B cell (primary cell): ENCODE measurements around the gene SORL1. TPM values are rescaled to one million over a fixed set of nuclear protein-coding genes. Genes with fewer than 3 reads are reported as not detected.
A peak's percentile ranks its signal among the peaks of the same experiment; 100 is the strongest.

Experiments used
- ATAC-seq: fragments of 200-7000 bp; cut with Tn5 transposase; one replicate; pipeline ENCODE4 v1.10.0; 2021; ENCODE audit warnings: low read depth, mild to moderate bottlenecking, moderate number of reproducible peaks, moderate library complexity
- CTCF ChIA-PET: fragments of 350-600 bp; sonication (Branson Sonifier 250); formaldehyde crosslinking; loops from one replicate; lab custom pipeline; 2021; ENCODE audit warnings: antibody characterized with exemption, inconsistent platforms; lab: Charles Lee
- POLR2A ChIA-PET: fragments of 350-600 bp; sonication (Branson Sonifier 250); formaldehyde crosslinking; loops from one replicate; lab custom pipeline; 2021; ENCODE audit warnings: antibody characterized with exemption; lab: Charles Lee
- DNase-seq: peaks from one replicate; pipeline ENCODE4 v3.0.0; 2013
- H2AFZ ChIP-seq: 2 replicates; pipeline ENCODE4 v1.6.1; 2012; ENCODE audit warnings: mild to moderate bottlenecking, low read depth, low read length; ENCODE audit not compliant: insufficient read depth, poor library complexity, severe bottlenecking
- H3K27ac ChIP-seq, 2 donors: 1 replicate in 1 of 2; 2 replicates in 1 of 2; pipeline ENCODE4 v1.5.1; 2012 to 2013; ENCODE audit warnings: low read length in 2 of 2, mild to moderate bottlenecking in 2 of 2, moderate library complexity in 1 of 2
- H3K27me3 ChIP-seq, 4 experiments: fragments of 200-600 bp in 1 of 4; sonication (generic) in 1 of 4; replicated peaks in 1 of 4; 1 replicate in 2 of 4; 2 replicates in 2 of 4; pipeline versions ENCODE4 v1.6.1 to v1.7.0; 2013 to 2016; ENCODE audit warnings: low read length in 3 of 4, mild to moderate bottlenecking in 2 of 4, mixed read lengths in 1 of 4, moderate library complexity in 1 of 4; ENCODE audit not compliant: insufficient read depth in 4 of 4, control insufficient read depth in 3 of 4; ENCODE audit errors: control extremely low read depth in 1 of 4
- H3K36me3 ChIP-seq, 2 experiments: replicated peaks in 1 of 2; 1 replicate in 1 of 2; 2 replicates in 1 of 2; pipeline versions ENCODE4 v1.6.1 to v1.7.1; 2013; ENCODE audit warnings: low read length in 1 of 2; ENCODE audit not compliant: insufficient read depth in 2 of 2, control insufficient read depth in 1 of 2; ENCODE audit errors: control extremely low read depth in 1 of 2, extremely low read depth in 1 of 2
- H3K4me1 ChIP-seq, 2 donors: fragments of 200-600 bp in 1 of 2; sonication (generic) in 1 of 2; 1 replicate in 1 of 2; 2 replicates in 1 of 2; pipeline versions ENCODE4 v1.5.1 to v1.6.1; 2013 to 2017; ENCODE audit warnings: low read length in 2 of 2; ENCODE audit not compliant: control insufficient read depth in 2 of 2, insufficient read depth in 2 of 2
- H3K4me2 ChIP-seq: replicated peaks from 2 replicates; pipeline ENCODE3; 2012; ENCODE audit warnings: mild to moderate bottlenecking, low read depth, low read length; ENCODE audit not compliant: poor library complexity, severe bottlenecking
- H3K4me3 ChIP-seq, 5 experiments: fragments of 200-600 bp in 1 of 5; sonication (generic) in 1 of 5; 1 replicate in 3 of 5; 2 replicates in 2 of 5; pipeline versions ENCODE4 v1.5.1 to v1.7.0; 2011 to 2016; ENCODE audit warnings: low read length in 4 of 5, mild to moderate bottlenecking in 4 of 5, low read depth in 2 of 5, control low read depth in 1 of 5, moderate library complexity in 1 of 5; ENCODE audit not compliant: insufficient read depth in 1 of 5; ENCODE audit errors: control extremely low read depth in 1 of 5, extremely low read depth in 1 of 5
- H3K79me2 ChIP-seq: fragments of 200-600 bp; sonication (generic); one replicate; pipeline ENCODE4 v1.6.0; 2016; ENCODE audit warnings: low read length; ENCODE audit not compliant: control insufficient read depth, insufficient read depth
- H3K9ac ChIP-seq: fragments of 200-600 bp; sonication (generic); 2 replicates; pipeline ENCODE4 v1.6.1; 2017; ENCODE audit warnings: mild to moderate bottlenecking, low read length, moderate library complexity
- H3K9me3 ChIP-seq, 3 donors: one replicate each; pipeline versions ENCODE4 v1.6.1 to v1.7.1; 2013; ENCODE audit warnings: low read length in 2 of 3; ENCODE audit not compliant: control insufficient read depth in 2 of 3, insufficient read depth in 1 of 3; ENCODE audit errors: control extremely low read depth in 1 of 3
- H4K20me1 ChIP-seq: 2 replicates; pipeline ENCODE4 v1.6.0; 2012; ENCODE audit warnings: mild to moderate bottlenecking, low read length; ENCODE audit not compliant: insufficient read depth, control insufficient read depth, poor library complexity, severe bottlenecking
- H3K27ac Mint-ChIP-seq: one replicate; pipeline ENCODE4 v1.8.0; 2021; ENCODE audit warnings: mixed read lengths
- H3K27me3 Mint-ChIP-seq: one replicate; pipeline ENCODE4 v1.8.0; 2021; ENCODE audit warnings: mixed read lengths
- H3K4me1 Mint-ChIP-seq: one replicate; pipeline ENCODE4 v1.8.0; 2021; ENCODE audit warnings: mixed read lengths
- H3K4me3 Mint-ChIP-seq: one replicate; pipeline ENCODE4 v1.8.0; 2021; ENCODE audit warnings: mixed read lengths
- H3K9me3 Mint-ChIP-seq: one replicate; pipeline ENCODE4 v1.8.0; 2022; ENCODE audit warnings: mixed read lengths; ENCODE audit not compliant: insufficient read depth
- CTCF ChIP-seq: fragments of 200-600 bp; IDR thresholded peaks from one replicate; pipeline ENCODE4 v1.8.0; 2022; ENCODE audit warnings: antibody characterized with exemption, mild to moderate bottlenecking
- EZH2 ChIP-seq: IDR thresholded peaks from 2 replicates; pipeline ENCODE4 v1.6.1; 2012; ENCODE audit warnings: borderline replicate concordance, low read depth, mild to moderate bottlenecking, moderate library complexity, low read length; ENCODE audit not compliant: insufficient read depth, poor library complexity, severe bottlenecking
- WGBS: methylation state at CpG from one replicate; pipeline ENCODE4 v1.1.5; 2013; ENCODE audit warnings: missing lambda C conversion rate; ENCODE audit not compliant: insufficient coverage; 5-methylcytosine and 5-hydroxymethylcytosine counted together
- intact Hi-C: fragments of 100-400 bp; cut with micrococcal nuclease; formaldehyde crosslinking; loops from one replicate; pipeline ENCODE4 v1.10.0; 2022
- polyA plus RNA-seq: library from polyadenylated mRNA; depleted of rRNA; stranded (reverse); fragments of >200 nt; gene quantifications from 2 replicates; pipeline ENCODE4 v1.2.3, GENCODE V29; 2012
- total RNA-seq, 2 donors: library from RNA; stranded (reverse); fragments of 120-200 nt in 1 of 2; gene quantifications; 1 replicate in 1 of 2; 2 replicates in 1 of 2; pipeline versions ENCODE4 v1.2.3 to v1.2.4, GENCODE V29; 2013 to 2022

Gene SORL1
- total and polyA plus RNA-seq, 2 donors (not counting 1 experiment from before 2014, with no cell fraction given) = 13.0 to 396 TPM

- POLR2A ChIA-PET = no interaction called here
- H3K4me3 ChIP-seq = no peak overlapping the region
- Mint-ChIP-seq H3K4me1 (peaks cover 39% of the 10 kb centered on the region), H3K27ac (no peak overlapping the region), H3K4me3 (peak overlapping the region; percentile 55), H3K9me3 (peaks cover under 1% of the 10 kb centered on the region), H3K27me3 (peaks cover 21% of the 10 kb centered on the region)
- no peak overlapping the region for H3K4me2 ChIP-seq
- ATAC-seq (no peak), DNase-seq (no peak)
- peaks cover 6% of the 10 kb centered on the region for H3K79me2 ChIP-seq
- H3K9ac ChIP-seq = no peak overlapping the region
- intact Hi-C loops = no loop called here
- peaks cover 0 to 19% (median 2%) of the 10 kb centered on the region in 4 experiments for H3K27me3 ChIP-seq
- peaks cover 25% of the 10 kb centered on the region for H4K20me1 ChIP-seq
- H3K36me3 ChIP-seq = peaks cover 24 to 69% of the 10 kb centered on the region in 2 experiments
- no peak overlapping the region for H3K27ac ChIP-seq
- peaks cover 8 to 31% of the 10 kb centered on the region in 2 donors for H3K4me1 ChIP-seq
- no peak overlapping the region for H2AFZ ChIP-seq
- H3K9me3 ChIP-seq = peaks cover 0 to 2% (median 2%) of the 10 kb centered on the region in 3 donors
- CTCF ChIA-PET = interaction anchor here (1.1 to 1.8 kb wide), 2 partner anchors 255 to 260 kb away, joined by 4 to 9 read pairs; no protein-coding TSS in a partner anchor
- TF ChIP-seq CTCF (no peak), EZH2 (no peak)
Measured at GRCh38 chr11:121574801-121575200, 122.7 kb downstream of the SORL1 start.

GRCh38 chr11:121575250-121575962 lies 123.3 kb downstream of the SORL1 start:
- peaks cover 27 to 72% of the 10 kb centered on the region in 2 experiments for H3K36me3 ChIP-seq
- peaks cover 23% of the 10 kb centered on the region for H4K20me1 ChIP-seq
- H3K27ac ChIP-seq = no peak overlapping the region
- ChIA-PET POLR2A (interaction anchor here (0.7 kb wide), 1 partner anchor 283 kb away, joined by 4 read pairs; the partner anchor contains the start of gene SC5D), CTCF (interaction anchor here (1.2 to 1.8 kb wide), 3 partner anchors 10 to 256 kb away, joined by 4 to 9 read pairs (median 4); no protein-coding TSS in a partner anchor)
- TF ChIP-seq EZH2 = no peak
- TF ChIP-seq CTCF = no peak
- H3K4me1 ChIP-seq = peaks cover 3 to 25% of the 10 kb centered on the region in 2 donors
- 66% methylated on average over 7 of the region's 10 CpGs for WGBS
- peaks cover 33% of the 10 kb centered on the region for H3K4me1 Mint-ChIP-seq
- H3K27me3 ChIP-seq = peaks cover 0 to 19% (median 2%) of the 10 kb centered on the region in 4 experiments
- no peak overlapping the region for H3K9ac ChIP-seq
- peak overlapping the region; percentile 4 for H3K27ac Mint-ChIP-seq
- peaks cover 5% of the 10 kb centered on the region for H3K9me3 Mint-ChIP-seq
- H3K4me3 ChIP-seq = no peak overlapping the region
- H3K79me2 ChIP-seq = peaks cover 6% of the 10 kb centered on the region
- peaks cover under 1 to 4% (median 3%) of the 10 kb centered on the region in 3 donors for H3K9me3 ChIP-seq
- H2AFZ ChIP-seq = no peak overlapping the region
- H3K27me3 Mint-ChIP-seq = peaks cover 21% of the 10 kb centered on the region
- DNase-seq (peak; percentile 32), ATAC-seq (peak; percentile 42)
- H3K4me3 Mint-ChIP-seq = peak overlapping the region; percentile 61
- intact Hi-C loops = no loop called here
- no peak overlapping the region for H3K4me2 ChIP-seq
